HepG2 (cell line): Measurements from ENCODE around the gene CHPF. TPM values are rescaled to one million over a fixed set of nuclear protein-coding genes. Genes with fewer than 3 reads are reported as not detected.

Experiments used
- ATM ChIP-seq: fragments of 450-650 bp; IDR thresholded peaks from 2 replicates; pipeline ENCODE4 v1.7.1; 2017; ENCODE audit warnings: mild to moderate bottlenecking, borderline replicate concordance
- CBX1 ChIP-seq: IDR thresholded peaks from one replicate; pipeline ENCODE4 v1.6.1; 2016; ENCODE audit warnings: antibody characterized with exemption, low read depth
- HNRNPLL ChIP-seq: fragments of 200-400 bp; formaldehyde crosslinking; IDR thresholded peaks from 2 replicates; pipeline ENCODE4 v1.6.1; 2017; ENCODE audit warnings: mild to moderate bottlenecking, low read depth, low read length; ENCODE audit not compliant: poor library complexity, severe bottlenecking
- MLLT10 ChIP-seq: sonication (generic); formaldehyde crosslinking; IDR thresholded peaks from 2 replicates; pipeline ENCODE4 v1.4.0; 2020; ENCODE audit warnings: missing genetic modification reagents
- MTF1 ChIP-seq: sonication (generic); formaldehyde crosslinking; IDR thresholded peaks from 2 replicates; pipeline ENCODE4 v1.5.0; 2020; ENCODE audit warnings: missing genetic modification reagents
- NAIF1 ChIP-seq: sonication (generic); formaldehyde crosslinking; IDR thresholded peaks from 2 replicates; pipeline ENCODE4 v1.5.0; 2020; ENCODE audit warnings: mild to moderate bottlenecking, missing genetic modification reagents, borderline replicate concordance
- NFATC3 ChIP-seq: sonication (generic); formaldehyde crosslinking; IDR thresholded peaks from 2 replicates; pipeline ENCODE4 v1.5.1; 2020; ENCODE audit warnings: mild to moderate bottlenecking, missing genetic modification reagents
- RCOR2 ChIP-seq: IDR thresholded peaks from 2 replicates; pipeline ENCODE4 v1.6.1; 2016; ENCODE audit warnings: missing biosample characterization, missing genetic modification reagents
- SAP130 ChIP-seq: IDR thresholded peaks from 2 replicates; pipeline ENCODE4 v1.6.1; 2016; ENCODE audit warnings: low read depth
- SOX13 ChIP-seq, 3 experiments: fragments of 450-650 bp in 1 of 3; sonication (generic) in 1 of 3; formaldehyde crosslinking in 1 of 3; IDR thresholded peaks in 2 of 3; conservative IDR thresholded peaks in 1 of 3; 2 replicates each; pipeline versions ENCODE4 v1.5.0 to v1.6.1; 2016 to 2020; ENCODE audit warnings: antibody characterized with exemption in 1 of 3, mild to moderate bottlenecking in 1 of 3, missing compliant biosample characterization in 1 of 3, missing genetic modification reagents in 1 of 3, moderate library complexity in 1 of 3
- SOX6 ChIP-seq, 2 experiments: fragments of 450-650 bp in 1 of 2; sonication (generic) in 1 of 2; formaldehyde crosslinking in 1 of 2; IDR thresholded peaks; 2 replicates each; pipeline versions ENCODE4 v1.4.0 to v1.6.1; 2017 to 2020; ENCODE audit warnings: antibody characterized with exemption in 1 of 2, mild to moderate bottlenecking in 1 of 2, missing genetic modification reagents in 1 of 2
- TBL1XR1 ChIP-seq: fragments of 150-350 bp; IDR thresholded peaks from 2 replicates; pipeline ENCODE4 v1.6.1; 2014; ENCODE audit warnings: borderline replicate concordance, low read length; ENCODE audit not compliant: partially characterized antibody
- THAP9 ChIP-seq: sonication (generic); formaldehyde crosslinking; IDR thresholded peaks from 2 replicates; pipeline ENCODE4; 2020; ENCODE audit warnings: missing genetic modification reagents, mild to moderate bottlenecking, borderline replicate concordance
- TMF1 ChIP-seq: sonication (generic); formaldehyde crosslinking; IDR thresholded peaks from 2 replicates; pipeline ENCODE4 v1.8.1; 2022; ENCODE audit warnings: low read depth, missing genetic modification reagents
- U2AF2 ChIP-seq: fragments of 200-400 bp; formaldehyde crosslinking; IDR thresholded peaks from 2 replicates; pipeline ENCODE4 v1.6.1; 2017; ENCODE audit warnings: low read depth, mild to moderate bottlenecking, low read length
- ZBTB2 ChIP-seq: sonication (generic); formaldehyde crosslinking; IDR thresholded peaks from 2 replicates; pipeline ENCODE4 v1.8.0; 2022; ENCODE audit warnings: low read depth, missing genetic modification reagents
- ZNF382 ChIP-seq: sonication (generic); formaldehyde crosslinking; IDR thresholded peaks from 2 replicates; pipeline ENCODE4 v1.5.0; 2020; ENCODE audit warnings: missing genetic modification reagents, mild to moderate bottlenecking, borderline replicate concordance
- ZNF510 ChIP-seq: sonication (generic); formaldehyde crosslinking; IDR thresholded peaks from 2 replicates; pipeline ENCODE4 v1.4.0; 2020; ENCODE audit warnings: low read depth, mild to moderate bottlenecking, missing genetic modification reagents
- ZNF513 ChIP-seq: sonication (generic); formaldehyde crosslinking; conservative IDR thresholded peaks from 2 replicates; pipeline ENCODE4 v1.5.0; 2020; ENCODE audit warnings: missing genetic modification reagents
- polyA plus RNA-seq, 8 experiments: library from polyadenylated mRNA; depleted of rRNA in 3 of 8; stranded (reverse) in 7 of 8; unstranded in 1 of 8; fragments of >200 nt; fragmentation: Illumina TruSeq in 4 of 8; extraction: Trizol in 4 of 8; gene quantifications; 2 replicates each; pipeline versions ENCODE4 v1.2.1 to v1.2.3, GENCODE V29; 2011 to 2016; ENCODE audit warnings: low read depth in 4 of 8, missing spikeins in 1 of 8, mixed read lengths in 1 of 8; ENCODE audit not compliant: insufficient read depth in 1 of 8
- total RNA-seq, 5 experiments: library from RNA; depleted of rRNA; stranded (reverse); fragments of >200 nt; fragmentation: Illumina TruSeq; extraction: Trizol; gene quantifications; 2 replicates each; pipeline ENCODE4 v1.2.3, GENCODE V29; 2016; ENCODE audit warnings: low read depth in 1 of 5
- TF ChIP-seq, protein P1 (sequence below): IDR thresholded peaks from 2 replicates; pipeline ENCODE4 v1.6.1; 2016; ENCODE audit warnings: low read depth

The CHPF gene
- total and polyA plus RNA-seq, 2 of the 13 experiments (the other 11 are each of a cell fraction or from before 2014, with no cell fraction given) = 79.6 to 111 TPM

GRCh38 chr2:219570194-219570923 is 26.8 kb upstream of the CHPF start (continued):
- TF ChIP-seq TBL1XR1 = no peak
- TF ChIP-seq MLLT10 (CRISPR knock-in tag) = no peak
- no peak for TF ChIP-seq ZNF382
- no peak for TF ChIP-seq SOX6 (IDR thresholded peaks at IDR 0.05)
- no peak for TF ChIP-seq SOX6 (CRISPR knock-in tag; IDR thresholded peaks at IDR 0.05)
- TF ChIP-seq ZBTB2 = no peak
- no peak for TF ChIP-seq RCOR2
- TF ChIP-seq, protein P1, sequence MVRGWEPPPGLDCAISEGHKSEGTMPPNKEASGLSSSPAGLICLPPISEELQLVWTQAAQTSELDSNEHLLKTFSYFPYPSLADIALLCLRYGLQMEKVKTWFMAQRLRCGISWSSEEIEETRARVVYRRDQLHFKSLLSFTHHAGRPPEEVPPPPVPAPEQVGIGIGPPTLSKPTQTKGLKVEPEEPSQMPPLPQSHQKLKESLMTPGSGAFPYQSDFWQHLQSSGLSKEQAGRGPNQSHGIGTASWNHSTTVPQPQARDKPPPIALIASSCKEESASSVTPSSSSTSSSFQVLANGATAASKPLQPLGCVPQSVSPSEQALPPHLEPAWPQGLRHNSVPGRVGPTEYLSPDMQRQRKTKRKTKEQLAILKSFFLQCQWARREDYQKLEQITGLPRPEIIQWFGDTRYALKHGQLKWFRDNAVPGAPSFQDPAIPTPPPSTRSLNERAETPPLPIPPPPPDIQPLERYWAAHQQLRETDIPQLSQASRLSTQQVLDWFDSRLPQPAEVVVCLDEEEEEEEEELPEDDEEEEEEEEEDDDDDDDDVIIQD (CRISPR knock-in tag) = no peak
- TF ChIP-seq ATM = no peak
- TF ChIP-seq TMF1 (CRISPR knock-in tag) = no peak; the same call in 1 of the 2 replicates
- TF ChIP-seq CBX1 = no peak
- no peak for TF ChIP-seq ZNF510
- no peak; the same call in 1 of the 2 replicates for TF ChIP-seq SOX13 (IDR thresholded peaks at IDR 0.05)
- TF ChIP-seq SOX13 (CRISPR knock-in tag; conservative IDR thresholded peaks at IDR 0.05 in 1 of 2, IDR thresholded peaks at IDR 0.05 in 1 of 2) = no peak
- TF ChIP-seq THAP9 (CRISPR knock-in tag) = peak; percentile 26; the same call in 1 of the 2 replicates
- TF ChIP-seq NFATC3 (CRISPR knock-in tag) = no peak
- TF ChIP-seq SAP130 = peak; percentile 55; the same call in 1 of the 2 replicates
- peak; percentile 89 for TF ChIP-seq HNRNPLL
- TF ChIP-seq MTF1 = no peak
- no peak for TF ChIP-seq U2AF2
- TF ChIP-seq ZNF513 (CRISPR knock-in tag) = no peak
- no peak for TF ChIP-seq NAIF1
